GM12878 (cell line): ENCODE measurements around the gene FAM47E. TPM values are rescaled to one million over a fixed set of nuclear protein-coding genes. Genes with fewer than 3 reads are reported as not detected.

Source experiments
- ASH2L ChIP-seq: fragments of 300-600, 200-600 bp; sonication (generic); IDR thresholded peaks from 2 replicates; pipeline ENCODE4 v1.6.1; 2017; ENCODE audit warnings: low read depth, mild to moderate bottlenecking, borderline replicate concordance
- ATF3 ChIP-seq: IDR thresholded peaks from 2 replicates; pipeline ENCODE4 v1.6.1; 2011; ENCODE audit warnings: low read depth, mild to moderate bottlenecking, low read length, moderate library complexity, borderline replicate concordance; ENCODE audit errors: extremely low read depth
- BACH1 ChIP-seq: fragments of 450-650 bp; IDR thresholded peaks from 2 replicates; pipeline ENCODE4 v1.6.1; 2017; ENCODE audit warnings: mild to moderate bottlenecking, borderline replicate concordance
- CBFB ChIP-seq: IDR thresholded peaks from 2 replicates; pipeline ENCODE4 v1.6.1; 2016; ENCODE audit warnings: antibody characterized with exemption, low read depth
- CREB1 ChIP-seq: IDR thresholded peaks from 2 replicates; pipeline ENCODE4 v1.6.1; 2012; ENCODE audit warnings: low read depth, mild to moderate bottlenecking, inconsistent platforms
- CTCF ChIP-seq, 3 experiments: IDR thresholded peaks in 2 of 3; conservative IDR thresholded peaks in 1 of 3; 2 replicates each; pipeline ENCODE4 v1.5.1; 2011; ENCODE audit warnings: low read depth in 3 of 3, low read length in 3 of 3, mild to moderate bottlenecking in 3 of 3, control low read depth in 2 of 3, moderate library complexity in 2 of 3, inconsistent platforms in 1 of 3, mixed read lengths in 1 of 3; ENCODE audit not compliant: control insufficient read depth in 2 of 3, insufficient read depth in 1 of 3; ENCODE audit errors: extremely low read depth in 1 of 3
- GABPA ChIP-seq: IDR thresholded peaks from 2 replicates; pipeline ENCODE4 v1.6.1; 2014; ENCODE audit warnings: antibody characterized with exemption, low read depth, mild to moderate bottlenecking, inconsistent platforms
- IRF5 ChIP-seq: fragments of 450-650 bp; IDR thresholded peaks from 2 replicates; pipeline ENCODE4 v1.6.1; 2017; ENCODE audit warnings: borderline replicate concordance
- KDM1A ChIP-seq: fragments of 200-600 bp; sonication (generic); IDR thresholded peaks from 2 replicates; pipeline ENCODE4 v1.6.1; 2016; ENCODE audit warnings: borderline replicate concordance
- PAX8 ChIP-seq: fragments of 450-650 bp; IDR thresholded peaks from 2 replicates; pipeline ENCODE4 v1.6.1; 2017; ENCODE audit warnings: mild to moderate bottlenecking, moderate library complexity
- POLR2A ChIP-seq: IDR thresholded peaks from 2 replicates; pipeline ENCODE4 v1.6.1; 2011; ENCODE audit warnings: low read depth, mild to moderate bottlenecking, low read length
- WRNIP1 ChIP-seq: IDR thresholded peaks from 2 replicates; pipeline ENCODE4 v1.6.1; 2011; ENCODE audit warnings: low read depth, low read length, improper control_type of control experiment, borderline replicate concordance
- ZBTB11 ChIP-seq: fragments of 450-650 bp; formaldehyde crosslinking; IDR thresholded peaks from 2 replicates; pipeline ENCODE4 v1.5.0; 2022; ENCODE audit warnings: mild to moderate bottlenecking, missing genetic modification characterization
- polyA plus RNA-seq, 11 experiments: library from polyadenylated mRNA; depleted of rRNA in 4 of 11; unstranded in 6 of 11; stranded (reverse) in 5 of 11; fragments of >200 nt; fragmentation: Nextera tagmentation in 4 of 11; fragmentation: Illumina TruSeq in 1 of 11; extraction: Ambion mirVana in 4 of 11; extraction: Trizol in 1 of 11; gene quantifications; 1 replicate in 1 of 11; 2 replicates in 10 of 11; pipeline versions ENCODE4 v1.2.1 to v1.2.3, GENCODE V29; 2011 to 2016; ENCODE audit warnings: inconsistent platforms in 2 of 11, missing spikeins in 2 of 11, low read depth in 1 of 11
- total RNA-seq, 4 experiments: library from RNA; depleted of rRNA in 3 of 4; stranded (reverse); fragments of >200 nt in 3 of 4; fragmentation: Illumina TruSeq in 1 of 4; extraction: Trizol in 1 of 4; gene quantifications; 2 replicates each; pipeline versions ENCODE4 v1.2.1 to v1.2.3, GENCODE V29; 2013 to 2021

Gene FAM47E
- total and polyA plus RNA-seq, 10 of the 15 experiments (the other 5 are each of a cell fraction or from before 2014, with no cell fraction given), result 0.03 TPM; not detected in 9

GRCh38 chr4:76219299-76220055, 32.0 kb upstream of the FAM47E start (continued):
- TF ChIP-seq ATF3 (no peak), IRF5 (no peak), ASH2L (no peak), GABPA (no peak), ZBTB11 (CRISPR knock-in tag) (no peak), BACH1 (no peak), CTCF (IDR thresholded peaks at IDR 0.05 in 2 of 3, conservative IDR thresholded peaks at IDR 0.05 in 1 of 3; ENCODE audit: control insufficient read depth in 2 of 3, extremely low read depth in 1 of 3, insufficient read depth in 1 of 3, low read depth in 3 of 3, low read length in 3 of 3) (no peak), KDM1A (no peak), PAX8 (no peak), WRNIP1 (no peak), CREB1 (no peak), POLR2A (no peak), CBFB (no peak)
